Neural progenitor cell (in vitro differentiated cells): ENCODE results near the gene ABCG8. TPM values are rescaled to one million over a fixed set of nuclear protein-coding genes. Genes with fewer than 3 reads are reported as not detected.

Source experiments
- DNase-seq: peaks from one replicate; pipeline ENCODE4 v3.0.0-alpha.2; 2016; ENCODE audit warnings: low spot score
- H2AFZ ChIP-seq: fragments of 200-600 bp; sonication (generic); replicated peaks from 2 replicates; pipeline ENCODE4 v1.6.1; 2016; ENCODE audit warnings: antibody characterized with exemption
- H3F3A ChIP-seq: fragments of 200-600 bp; sonication (generic); 2 replicates; pipeline ENCODE4 v1.6.1; 2016; ENCODE audit warnings: antibody characterized with exemption, low read depth
- H3K27ac ChIP-seq: fragments of 200-600 bp; sonication (generic); 2 replicates; pipeline ENCODE4 v1.5.1; 2016; ENCODE audit warnings: mild to moderate bottlenecking
- H3K27me3 ChIP-seq: fragments of 200-600 bp; sonication (generic); 2 replicates; pipeline ENCODE4 v1.6.1; 2016; ENCODE audit warnings: mild to moderate bottlenecking, moderate library complexity
- H3K36me3 ChIP-seq: fragments of 200-600 bp; sonication (generic); 2 replicates; pipeline ENCODE4 v1.5.1; 2016
- H3K4me1 ChIP-seq: fragments of 200-600 bp; sonication (generic); 2 replicates; pipeline ENCODE4 v1.6.1; 2016; ENCODE audit warnings: mixed run types
- H3K4me2 ChIP-seq: fragments of 200-600 bp; sonication (generic); 2 replicates; pipeline ENCODE4 v1.6.1; 2016
- H3K4me3 ChIP-seq: fragments of 200-600 bp; sonication (generic); 2 replicates; pipeline ENCODE4 v1.5.1; 2016
- H3K79me2 ChIP-seq: fragments of 200-600 bp; sonication (generic); 2 replicates; pipeline ENCODE4 v1.6.1; 2016; ENCODE audit warnings: low read depth
- H3K9ac ChIP-seq: fragments of 200-600 bp; sonication (generic); 2 replicates; pipeline ENCODE4 v1.6.1; 2016
- H3K9me3 ChIP-seq: fragments of 200-600 bp; sonication (generic); 2 replicates; pipeline ENCODE4 v1.5.1; 2016; ENCODE audit warnings: low read depth
- H4K20me1 ChIP-seq: fragments of 200-600 bp; sonication (generic); 2 replicates; pipeline ENCODE4 v1.6.1; 2016; ENCODE audit warnings: low read depth
- H3K27ac Mint-ChIP-seq: 3 replicates; pipeline ENCODE4 v1.8.0; 2021; ENCODE audit warnings: mixed read lengths
- H3K27me3 Mint-ChIP-seq: 2 replicates; pipeline ENCODE4 v1.8.0; 2022; ENCODE audit warnings: low read depth, mild to moderate bottlenecking, inconsistent platforms, moderate library complexity, mixed read lengths; ENCODE audit not compliant: insufficient read depth
- H3K36me3 Mint-ChIP-seq: 3 replicates; pipeline ENCODE4 v1.8.0; 2021; ENCODE audit warnings: mixed read lengths
- H3K4me1 Mint-ChIP-seq: 3 replicates; pipeline ENCODE4 v1.8.0; 2021; ENCODE audit warnings: mixed read lengths
- H3K4me3 Mint-ChIP-seq: 3 replicates; pipeline ENCODE4 v1.8.0; 2021; ENCODE audit warnings: mild to moderate bottlenecking, moderate library complexity, mixed read lengths
- H3K9me3 Mint-ChIP-seq: 3 replicates; pipeline ENCODE4 v1.8.0; 2020; ENCODE audit warnings: mixed read lengths
- EZH2 ChIP-seq: fragments of 200-600 bp; sonication (generic); IDR thresholded peaks from 2 replicates; pipeline ENCODE4 v1.6.1; 2017; ENCODE audit warnings: antibody characterized with exemption, mild to moderate bottlenecking, moderate library complexity
- EZH2phosphoT487 ChIP-seq: fragments of 200-600 bp; sonication (generic); IDR thresholded peaks from 2 replicates; pipeline ENCODE4 v1.6.1; 2017; ENCODE audit warnings: antibody characterized with exemption
- total RNA-seq: library from RNA; depleted of rRNA; stranded (reverse); fragments of >200 nt; gene quantifications from 2 replicates; pipeline ENCODE4 v1.2.3, GENCODE V29; 2015; ENCODE audit warnings: low replicate concordance
- TF ChIP-seq, protein P1 (sequence below): fragments of 200-600 bp; sonication (generic); IDR thresholded peaks from 2 replicates; pipeline ENCODE4 v1.5.1; 2017; ENCODE audit warnings: antibody characterized with exemption, mild to moderate bottlenecking

The ABCG8 gene
- total RNA-seq, 1 donor from 2014 or later: not detected

DNA sequence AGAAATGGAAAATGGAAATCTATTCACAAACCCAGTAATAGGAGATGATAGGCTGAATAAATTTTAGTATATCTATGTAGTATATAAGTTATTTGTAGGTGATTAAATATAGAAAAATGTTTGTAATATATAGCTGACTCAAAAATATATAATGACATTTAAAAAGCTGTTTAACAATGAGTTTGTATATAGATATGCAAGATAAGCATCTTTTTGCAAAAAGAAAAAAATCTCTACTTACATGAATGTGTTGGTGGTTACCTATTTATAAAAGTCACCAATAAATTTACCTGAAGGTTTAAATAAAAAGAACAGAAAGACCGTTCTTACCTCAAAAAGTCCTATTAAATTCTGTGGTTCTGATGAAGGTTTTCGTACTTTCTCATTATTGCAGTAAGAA lies 85.7 kb downstream of the ABCG8 start:
- Histone ChIP-seq H3F3A (no peaks in the 10 kb centered on the region), H3K4me2 (no peak overlapping the region), H3K9ac (no peak overlapping the region), H3K27ac (no peak overlapping the region), H3K36me3 (peaks cover 15% of the 10 kb centered on the region), H4K20me1 (no peaks in the 10 kb centered on the region), H3K4me3 (no peak overlapping the region), H3K4me1 (peaks cover 4% of the 10 kb centered on the region), H2AFZ (no peak overlapping the region), H3K79me2 (no peaks in the 10 kb centered on the region), H3K27me3 (no peaks in the 10 kb centered on the region), H3K9me3 (no peaks in the 10 kb centered on the region)
- no peaks in the 10 kb centered on the region for H3K9me3 Mint-ChIP-seq
- H3K27ac Mint-ChIP-seq: no peak overlapping the region
- DNase-seq: no peak
- H3K27me3 Mint-ChIP-seq: no peaks in the 10 kb centered on the region
- H3K4me1 Mint-ChIP-seq: no peaks in the 10 kb centered on the region
- H3K4me3 Mint-ChIP-seq: no peak overlapping the region
- H3K36me3 Mint-ChIP-seq: peaks cover 8% of the 10 kb centered on the region
- no peak for TF ChIP-seq EZH2
- TF ChIP-seq, protein P1, sequence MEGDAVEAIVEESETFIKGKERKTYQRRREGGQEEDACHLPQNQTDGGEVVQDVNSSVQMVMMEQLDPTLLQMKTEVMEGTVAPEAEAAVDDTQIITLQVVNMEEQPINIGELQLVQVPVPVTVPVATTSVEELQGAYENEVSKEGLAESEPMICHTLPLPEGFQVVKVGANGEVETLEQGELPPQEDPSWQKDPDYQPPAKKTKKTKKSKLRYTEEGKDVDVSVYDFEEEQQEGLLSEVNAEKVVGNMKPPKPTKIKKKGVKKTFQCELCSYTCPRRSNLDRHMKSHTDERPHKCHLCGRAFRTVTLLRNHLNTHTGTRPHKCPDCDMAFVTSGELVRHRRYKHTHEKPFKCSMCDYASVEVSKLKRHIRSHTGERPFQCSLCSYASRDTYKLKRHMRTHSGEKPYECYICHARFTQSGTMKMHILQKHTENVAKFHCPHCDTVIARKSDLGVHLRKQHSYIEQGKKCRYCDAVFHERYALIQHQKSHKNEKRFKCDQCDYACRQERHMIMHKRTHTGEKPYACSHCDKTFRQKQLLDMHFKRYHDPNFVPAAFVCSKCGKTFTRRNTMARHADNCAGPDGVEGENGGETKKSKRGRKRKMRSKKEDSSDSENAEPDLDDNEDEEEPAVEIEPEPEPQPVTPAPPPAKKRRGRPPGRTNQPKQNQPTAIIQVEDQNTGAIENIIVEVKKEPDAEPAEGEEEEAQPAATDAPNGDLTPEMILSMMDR: no peak
- TF ChIP-seq EZH2phosphoT487: no peak

DNA sequence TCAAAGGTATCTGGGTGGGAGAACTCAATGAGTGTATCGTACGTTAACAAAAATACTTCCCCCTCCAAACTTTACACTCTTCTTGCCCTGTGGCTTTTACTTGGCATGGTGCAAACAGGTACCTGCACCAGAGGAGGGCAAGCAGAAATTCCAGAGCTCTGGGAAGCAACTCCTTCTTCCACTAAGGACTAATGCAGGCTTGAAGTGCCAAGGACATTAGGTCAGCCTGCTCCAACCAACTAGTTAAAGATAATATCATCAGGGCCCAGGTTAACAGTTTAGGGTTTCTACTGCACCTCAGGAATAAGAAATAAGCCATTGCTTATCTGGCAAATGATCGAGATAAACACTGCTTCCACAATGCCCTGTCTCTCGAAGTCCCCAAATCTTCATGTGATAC lies 86.7 kb downstream of the ABCG8 start:
- Histone ChIP-seq H3K4me2 (no peak overlapping the region), H3K4me3 (no peak overlapping the region), H3K27ac (no peak overlapping the region), H4K20me1 (no peaks in the 10 kb centered on the region), H2AFZ (no peak overlapping the region), H3K9ac (no peak overlapping the region), H3K4me1 (peaks cover 13% of the 10 kb centered on the region), H3K27me3 (no peaks in the 10 kb centered on the region), H3K9me3 (no peaks in the 10 kb centered on the region), H3K79me2 (no peaks in the 10 kb centered on the region), H3F3A (no peaks in the 10 kb centered on the region), H3K36me3 (peaks cover 15% of the 10 kb centered on the region)
- no peak overlapping the region for H3K27ac Mint-ChIP-seq
- no peaks in the 10 kb centered on the region for H3K4me1 Mint-ChIP-seq
- H3K9me3 Mint-ChIP-seq: no peaks in the 10 kb centered on the region
- H3K27me3 Mint-ChIP-seq: no peaks in the 10 kb centered on the region
- TF ChIP-seq, protein P1: no peak
- TF ChIP-seq EZH2phosphoT487 (no peak), EZH2 (no peak)
- DNase-seq: no peak
- H3K4me3 Mint-ChIP-seq: no peak overlapping the region
- H3K36me3 Mint-ChIP-seq: peaks cover 12% of the 10 kb centered on the region

- H3K79me2 ChIP-seq: peaks cover 6% of the 10 kb centered on the region
- no peak overlapping the region for H3K27ac ChIP-seq
- H3K4me2 ChIP-seq: no peak overlapping the region
- H3F3A ChIP-seq: no peaks in the 10 kb centered on the region
- DNase-seq: no peak
- peaks cover 13% of the 10 kb centered on the region for H3K36me3 Mint-ChIP-seq
- no peak overlapping the region for H3K9ac ChIP-seq
- peaks cover 15% of the 10 kb centered on the region for H3K36me3 ChIP-seq
- no peaks in the 10 kb centered on the region for H3K27me3 Mint-ChIP-seq
- TF ChIP-seq, protein P1: no peak
- TF ChIP-seq EZH2: no peak
- TF ChIP-seq EZH2phosphoT487: no peak
- no peak overlapping the region for H3K27ac Mint-ChIP-seq
- no peaks in the 10 kb centered on the region for H3K4me1 Mint-ChIP-seq
- H3K9me3 Mint-ChIP-seq: no peaks in the 10 kb centered on the region
- H3K4me3 ChIP-seq: no peak overlapping the region
- no peak overlapping the region for H2AFZ ChIP-seq
- H3K27me3 ChIP-seq: no peaks in the 10 kb centered on the region
- H3K4me3 Mint-ChIP-seq: no peak overlapping the region
- no peaks in the 10 kb centered on the region for H4K20me1 ChIP-seq
- H3K4me1 ChIP-seq: peaks cover 24% of the 10 kb centered on the region
- H3K9me3 ChIP-seq: no peaks in the 10 kb centered on the region
Observed at GRCh38 chr2:43927442-43927841, 88.7 kb downstream of the ABCG8 start.
